DND-41 (cell line): ENCODE results near the gene NTRK1.

Experiments used
- EZH2 ChIP-seq: IDR thresholded peaks from 3 replicates; pipeline ENCODE4 v1.6.1; 2012; ENCODE audit warnings: borderline replicate concordance, low read depth, mild to moderate bottlenecking, moderate library complexity, low read length, inconsistent platforms; ENCODE audit not compliant: severe bottlenecking
- TF ChIP-seq, protein P1 (sequence below): IDR thresholded peaks from 2 replicates; pipeline ENCODE4 v1.5.1; 2012; ENCODE audit warnings: borderline replicate concordance, low read length, moderate library complexity, mild to moderate bottlenecking; ENCODE audit not compliant: poor library complexity, severe bottlenecking; ENCODE audit errors: extremely low read depth

DNA sequence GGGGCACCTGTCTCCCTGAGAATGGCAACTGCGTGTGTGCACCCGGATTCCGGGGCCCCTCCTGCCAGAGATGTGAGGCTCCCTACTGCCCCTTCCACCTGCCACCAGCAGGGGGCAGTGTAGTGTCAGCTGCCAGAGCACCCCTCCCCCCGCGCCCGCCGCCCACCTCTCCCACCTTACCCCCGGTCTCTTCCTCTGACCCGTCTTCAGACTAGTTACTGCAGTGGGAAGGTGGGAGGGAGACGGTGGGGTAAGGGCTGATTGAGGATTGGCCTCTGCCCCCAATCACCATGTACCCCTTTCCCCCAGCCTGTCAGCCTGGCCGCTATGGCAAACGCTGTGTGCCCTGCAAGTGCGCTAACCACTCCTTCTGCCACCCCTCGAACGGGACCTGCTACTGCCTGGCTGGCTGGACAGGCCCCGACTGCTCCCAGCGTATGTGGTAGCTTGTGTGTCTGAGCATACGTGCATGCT, 49.7 kb downstream of the NTRK1 start:
- TF ChIP-seq, protein P1, sequence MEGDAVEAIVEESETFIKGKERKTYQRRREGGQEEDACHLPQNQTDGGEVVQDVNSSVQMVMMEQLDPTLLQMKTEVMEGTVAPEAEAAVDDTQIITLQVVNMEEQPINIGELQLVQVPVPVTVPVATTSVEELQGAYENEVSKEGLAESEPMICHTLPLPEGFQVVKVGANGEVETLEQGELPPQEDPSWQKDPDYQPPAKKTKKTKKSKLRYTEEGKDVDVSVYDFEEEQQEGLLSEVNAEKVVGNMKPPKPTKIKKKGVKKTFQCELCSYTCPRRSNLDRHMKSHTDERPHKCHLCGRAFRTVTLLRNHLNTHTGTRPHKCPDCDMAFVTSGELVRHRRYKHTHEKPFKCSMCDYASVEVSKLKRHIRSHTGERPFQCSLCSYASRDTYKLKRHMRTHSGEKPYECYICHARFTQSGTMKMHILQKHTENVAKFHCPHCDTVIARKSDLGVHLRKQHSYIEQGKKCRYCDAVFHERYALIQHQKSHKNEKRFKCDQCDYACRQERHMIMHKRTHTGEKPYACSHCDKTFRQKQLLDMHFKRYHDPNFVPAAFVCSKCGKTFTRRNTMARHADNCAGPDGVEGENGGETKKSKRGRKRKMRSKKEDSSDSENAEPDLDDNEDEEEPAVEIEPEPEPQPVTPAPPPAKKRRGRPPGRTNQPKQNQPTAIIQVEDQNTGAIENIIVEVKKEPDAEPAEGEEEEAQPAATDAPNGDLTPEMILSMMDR: peak; percentile 83
- TF ChIP-seq EZH2: no peak
